H9 (cell line): Measurements from ENCODE around the gene MIPEP. TPM values are rescaled to one million over a fixed set of nuclear protein-coding genes. Genes with fewer than 3 reads are reported as not detected.
A peak's percentile ranks its signal among the peaks of the same experiment; 100 is the strongest.

Source experiments
- DNase-seq: peaks from one replicate; pipeline ENCODE4 v3.0.0-alpha.2; 2017
- H2AFZ ChIP-seq: one replicate; pipeline ENCODE4 v1.6.1; 2013; ENCODE audit warnings: mild to moderate bottlenecking, low read length, control low read depth, moderate library complexity
- H2AK5ac ChIP-seq: 2 replicates; pipeline ENCODE4 v1.6.1; 2013; ENCODE audit warnings: low read length, control low read depth, mixed read lengths; ENCODE audit not compliant: insufficient read length
- H2BK120ac ChIP-seq: one replicate; pipeline ENCODE4 v1.6.1; 2013; ENCODE audit warnings: low read depth, mild to moderate bottlenecking, low read length, control low read depth, inconsistent platforms; ENCODE audit not compliant: poor library complexity, severe bottlenecking
- H2BK12ac ChIP-seq: 2 replicates; pipeline ENCODE4 v1.6.1; 2013; ENCODE audit warnings: low read length, control low read depth, mixed read lengths, low read depth; ENCODE audit not compliant: insufficient read length
- H2BK15ac ChIP-seq: 2 replicates; pipeline ENCODE4 v1.6.1; 2013; ENCODE audit warnings: low read depth, low read length, control low read depth
- H2BK20ac ChIP-seq: one replicate; pipeline ENCODE4 v1.6.1; 2013; ENCODE audit warnings: low read depth, mild to moderate bottlenecking, low read length, control low read depth, inconsistent platforms; ENCODE audit not compliant: poor library complexity, severe bottlenecking
- H2BK5ac ChIP-seq: 2 replicates; pipeline ENCODE4 v1.6.1; 2013; ENCODE audit warnings: low read length, control low read depth, mixed read lengths; ENCODE audit not compliant: insufficient read length
- H3K14ac ChIP-seq: 2 replicates; pipeline ENCODE4 v1.6.1; 2013; ENCODE audit warnings: low read length, control low read depth; ENCODE audit not compliant: insufficient read depth
- H3K18ac ChIP-seq: 2 replicates; pipeline ENCODE4 v1.6.1; 2013; ENCODE audit warnings: low read depth, mild to moderate bottlenecking, mixed read lengths, low read length, control low read depth; ENCODE audit not compliant: insufficient read length
- H3K23ac ChIP-seq: 2 replicates; pipeline ENCODE4 v1.6.1; 2013; ENCODE audit warnings: low read length, control low read depth, mixed read lengths, low read depth; ENCODE audit not compliant: insufficient read length
- H3K23me2 ChIP-seq: 2 replicates; pipeline ENCODE4 v1.6.1; 2013; ENCODE audit warnings: low read depth, mild to moderate bottlenecking, mixed read lengths, low read length, control low read depth; ENCODE audit not compliant: insufficient read length, poor library complexity, severe bottlenecking
- H3K27ac ChIP-seq: 2 replicates; pipeline ENCODE4 v1.5.1; 2013; ENCODE audit warnings: low read length, control low read depth, mixed read lengths, low read depth; ENCODE audit not compliant: insufficient read length
- H3K27me3 ChIP-seq: 2 replicates; pipeline ENCODE4 v1.6.1; 2013; ENCODE audit warnings: low read length, control low read depth, inconsistent platforms; ENCODE audit not compliant: insufficient read depth
- H3K4ac ChIP-seq: 2 replicates; pipeline ENCODE4 v1.6.1; 2013; ENCODE audit warnings: low read depth, mild to moderate bottlenecking, control low read depth, inconsistent platforms, low read length, moderate library complexity
- H3K4me1 ChIP-seq: 2 replicates; pipeline ENCODE4 v1.6.1; 2013; ENCODE audit warnings: low read length, control low read depth, inconsistent platforms; ENCODE audit not compliant: insufficient read depth
- H3K4me2 ChIP-seq: 2 replicates; pipeline ENCODE4 v1.6.1; 2013; ENCODE audit warnings: low read length, control low read depth, mixed read lengths; ENCODE audit not compliant: insufficient read length, insufficient read depth
- H3K56ac ChIP-seq: 2 replicates; pipeline ENCODE4 v1.6.1; 2013; ENCODE audit warnings: low read depth, mild to moderate bottlenecking, mixed read lengths, low read length, control low read depth; ENCODE audit not compliant: insufficient read length
- H3K79me1 ChIP-seq: 2 replicates; pipeline ENCODE4 v1.6.1; 2013; ENCODE audit warnings: low read depth, mild to moderate bottlenecking, moderate library complexity, low read length, control low read depth, inconsistent platforms; ENCODE audit not compliant: insufficient read depth, poor library complexity, severe bottlenecking
- H3K79me2 ChIP-seq: 2 replicates; pipeline ENCODE4 v1.6.1; 2013; ENCODE audit warnings: low read length, control low read depth, inconsistent platforms; ENCODE audit not compliant: insufficient read depth
- H3K9ac ChIP-seq: 2 replicates; pipeline ENCODE4 v1.6.1; 2013; ENCODE audit warnings: low read length, control low read depth, mixed read lengths; ENCODE audit not compliant: insufficient read length; ENCODE audit errors: extremely low read depth
- H3K9me3 ChIP-seq: one replicate; pipeline ENCODE4 v1.6.1; 2013; ENCODE audit warnings: low read depth, low read length, inconsistent platforms; ENCODE audit not compliant: control insufficient read depth
- H3T11ph ChIP-seq: one replicate; pipeline ENCODE4 v1.6.1; 2013; ENCODE audit warnings: mild to moderate bottlenecking, low read length, control low read depth, inconsistent platforms
- H4K20me1 ChIP-seq: one replicate; pipeline ENCODE4 v1.6.1; 2013; ENCODE audit not compliant: control insufficient read depth, insufficient read length, insufficient read depth
- H4K5ac ChIP-seq: 2 replicates; pipeline ENCODE4 v1.6.1; 2013; ENCODE audit warnings: low read depth, mild to moderate bottlenecking, mixed read lengths, low read length, control low read depth; ENCODE audit not compliant: insufficient read length
- H4K8ac ChIP-seq: replicated peaks from 2 replicates; pipeline ENCODE4 v1.6.1; 2013; ENCODE audit warnings: low read length, control low read depth, mixed read lengths, low read depth; ENCODE audit not compliant: insufficient read length
- H4K91ac ChIP-seq: 2 replicates; pipeline ENCODE4 v1.6.1; 2013; ENCODE audit warnings: low read depth, mild to moderate bottlenecking, moderate library complexity, mixed read lengths, low read length, control low read depth; ENCODE audit not compliant: insufficient read length
- H3K27ac Mint-ChIP-seq, 3 experiments: 2 replicates in 2 of 3; 3 replicates in 1 of 3; pipeline ENCODE4 v1.8.0; 2020 to 2021; ENCODE audit warnings: mixed read lengths in 3 of 3, mild to moderate bottlenecking in 1 of 3, moderate library complexity in 1 of 3
- H3K27me3 Mint-ChIP-seq: 2 replicates; pipeline ENCODE4 v1.8.0; 2021; ENCODE audit warnings: low read depth, mild to moderate bottlenecking, moderate library complexity, mixed read lengths
- H3K36me3 Mint-ChIP-seq, 3 experiments: 2 replicates in 2 of 3; 3 replicates in 1 of 3; pipeline ENCODE4 v1.8.0; 2020 to 2021; ENCODE audit warnings: low read depth in 3 of 3, mixed read lengths in 3 of 3; ENCODE audit not compliant: insufficient read depth in 1 of 3
- H3K4me1 Mint-ChIP-seq, 2 experiments: 2 replicates each; pipeline ENCODE4 v1.8.0; 2020; ENCODE audit warnings: mixed read lengths in 2 of 2
- H3K4me3 Mint-ChIP-seq, 2 experiments: 2 replicates in 1 of 2; 3 replicates in 1 of 2; pipeline ENCODE4 v1.8.0; 2020 to 2021; ENCODE audit warnings: mild to moderate bottlenecking in 2 of 2, mixed read lengths in 2 of 2, moderate library complexity in 1 of 2
- H3K9me3 Mint-ChIP-seq, 2 experiments: 2 replicates in 1 of 2; 3 replicates in 1 of 2; pipeline ENCODE4 v1.8.0; 2020; ENCODE audit warnings: mild to moderate bottlenecking in 2 of 2, mixed read lengths in 2 of 2, moderate library complexity in 1 of 2
- WGBS: extraction: QIAGEN DNeasy Blood & Tissue Kit; methylation state at CpG from one replicate; pipeline ENCODE4 v1.1.7; 2013; ENCODE audit warnings: missing lambda C conversion rate, low lambda C conversion rate, mixed read lengths; ENCODE audit not compliant: insufficient read length; ENCODE audit errors: extremely low coverage; 5-methylcytosine and 5-hydroxymethylcytosine counted together
- total RNA-seq: library from RNA; stranded (reverse); gene quantifications from 2 replicates; pipeline ENCODE4 v1.2.1, GENCODE V29; 2021
- TF ChIP-seq, protein P1 (sequence below): fragments of 200-600 bp; sonication (generic); conservative IDR thresholded peaks from 3 replicates; pipeline ENCODE4 v1.8.0; 2021; ENCODE audit warnings: antibody characterized with exemption, mild to moderate bottlenecking

Gene MIPEP
- total RNA-seq, 1 experiment from 2014 or later = 18.5 TPM

DNA sequence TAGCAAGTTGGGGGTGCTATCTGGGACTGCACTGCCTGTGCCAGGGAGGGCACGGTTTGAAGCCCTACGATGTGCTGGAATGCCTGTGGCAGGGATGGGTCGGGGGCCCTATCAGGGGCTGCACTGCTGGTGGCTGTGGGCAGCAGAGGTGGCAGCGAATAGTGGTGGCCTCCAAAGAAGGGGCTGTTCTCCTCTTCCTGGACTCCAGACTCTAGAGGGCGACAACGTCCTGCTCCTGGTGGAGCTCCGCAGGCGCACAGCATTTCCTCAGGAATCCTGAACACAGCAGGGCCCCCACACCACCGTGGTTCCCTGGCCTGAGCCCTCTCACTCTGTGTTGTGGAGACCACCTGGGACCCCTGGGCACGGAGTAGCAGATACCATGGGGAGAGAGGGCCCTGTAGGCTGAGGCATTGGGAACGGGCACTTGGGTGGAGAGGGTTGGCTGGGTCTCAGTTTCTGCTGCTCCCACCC is 173.4 kb downstream of the MIPEP start:
- H2AK5ac ChIP-seq = no peak overlapping the region
- H3K27me3 ChIP-seq = no peaks in the 10 kb centered on the region
- no peak overlapping the region for H2BK120ac ChIP-seq
- H3K79me2 ChIP-seq = no peaks in the 10 kb centered on the region
- no peak overlapping the region for H3K56ac ChIP-seq
- H3K9me3 ChIP-seq = no peaks in the 10 kb centered on the region
- no peak overlapping the region for H4K5ac ChIP-seq
- DNase-seq = peak; percentile 75
- peaks cover 6 to 31% (median 10%) of the 10 kb centered on the region in 3 experiments; a peak in 5 of 7 replicates for H3K36me3 Mint-ChIP-seq
- H2BK15ac ChIP-seq = no peak overlapping the region
- peaks cover 2% of the 10 kb centered on the region; the same call in 1 of the 2 replicates for H3K27me3 Mint-ChIP-seq
- H2AFZ ChIP-seq = no peak overlapping the region
- H3K23me2 ChIP-seq = no peaks in the 10 kb centered on the region
- no peaks in the 10 kb centered on the region for H3K4me1 Mint-ChIP-seq
- peak overlapping the region; percentile 63 for H3K18ac ChIP-seq
- no peak overlapping the region for H2BK12ac ChIP-seq
- no peak overlapping the region for H3K27ac Mint-ChIP-seq
- no peaks in the 10 kb centered on the region for H3K79me1 ChIP-seq
- no peaks in the 10 kb centered on the region for H4K20me1 ChIP-seq
- H3K9me3 Mint-ChIP-seq = peaks cover 20 to 28% of the 10 kb centered on the region in 2 experiments
- H3K4me1 ChIP-seq = no peaks in the 10 kb centered on the region
- TF ChIP-seq, protein P1, sequence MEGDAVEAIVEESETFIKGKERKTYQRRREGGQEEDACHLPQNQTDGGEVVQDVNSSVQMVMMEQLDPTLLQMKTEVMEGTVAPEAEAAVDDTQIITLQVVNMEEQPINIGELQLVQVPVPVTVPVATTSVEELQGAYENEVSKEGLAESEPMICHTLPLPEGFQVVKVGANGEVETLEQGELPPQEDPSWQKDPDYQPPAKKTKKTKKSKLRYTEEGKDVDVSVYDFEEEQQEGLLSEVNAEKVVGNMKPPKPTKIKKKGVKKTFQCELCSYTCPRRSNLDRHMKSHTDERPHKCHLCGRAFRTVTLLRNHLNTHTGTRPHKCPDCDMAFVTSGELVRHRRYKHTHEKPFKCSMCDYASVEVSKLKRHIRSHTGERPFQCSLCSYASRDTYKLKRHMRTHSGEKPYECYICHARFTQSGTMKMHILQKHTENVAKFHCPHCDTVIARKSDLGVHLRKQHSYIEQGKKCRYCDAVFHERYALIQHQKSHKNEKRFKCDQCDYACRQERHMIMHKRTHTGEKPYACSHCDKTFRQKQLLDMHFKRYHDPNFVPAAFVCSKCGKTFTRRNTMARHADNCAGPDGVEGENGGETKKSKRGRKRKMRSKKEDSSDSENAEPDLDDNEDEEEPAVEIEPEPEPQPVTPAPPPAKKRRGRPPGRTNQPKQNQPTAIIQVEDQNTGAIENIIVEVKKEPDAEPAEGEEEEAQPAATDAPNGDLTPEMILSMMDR = peak; percentile 72; the same call in 2 of the 3 replicates
- H2BK20ac ChIP-seq = no peak overlapping the region
- H3K4me2 ChIP-seq = no peak overlapping the region
- no peak overlapping the region for H3K9ac ChIP-seq
- no peak overlapping the region for H2BK5ac ChIP-seq
- H3K4me3 Mint-ChIP-seq = no peak overlapping the region
- H4K91ac ChIP-seq = no peak overlapping the region
- H3T11ph ChIP-seq = no peak overlapping the region
- no peak overlapping the region for H4K8ac ChIP-seq
- no peak overlapping the region for H3K4ac ChIP-seq
- H3K23ac ChIP-seq = no peak overlapping the region
- H3K27ac ChIP-seq = no peak overlapping the region
- WGBS = no CpG with 5 or more reads among the region's 11 CpGs
- H3K14ac ChIP-seq = no peak overlapping the region
